Measurements from ENCODE around the gene TRIM65.

The TRIM65 gene

DNA sequence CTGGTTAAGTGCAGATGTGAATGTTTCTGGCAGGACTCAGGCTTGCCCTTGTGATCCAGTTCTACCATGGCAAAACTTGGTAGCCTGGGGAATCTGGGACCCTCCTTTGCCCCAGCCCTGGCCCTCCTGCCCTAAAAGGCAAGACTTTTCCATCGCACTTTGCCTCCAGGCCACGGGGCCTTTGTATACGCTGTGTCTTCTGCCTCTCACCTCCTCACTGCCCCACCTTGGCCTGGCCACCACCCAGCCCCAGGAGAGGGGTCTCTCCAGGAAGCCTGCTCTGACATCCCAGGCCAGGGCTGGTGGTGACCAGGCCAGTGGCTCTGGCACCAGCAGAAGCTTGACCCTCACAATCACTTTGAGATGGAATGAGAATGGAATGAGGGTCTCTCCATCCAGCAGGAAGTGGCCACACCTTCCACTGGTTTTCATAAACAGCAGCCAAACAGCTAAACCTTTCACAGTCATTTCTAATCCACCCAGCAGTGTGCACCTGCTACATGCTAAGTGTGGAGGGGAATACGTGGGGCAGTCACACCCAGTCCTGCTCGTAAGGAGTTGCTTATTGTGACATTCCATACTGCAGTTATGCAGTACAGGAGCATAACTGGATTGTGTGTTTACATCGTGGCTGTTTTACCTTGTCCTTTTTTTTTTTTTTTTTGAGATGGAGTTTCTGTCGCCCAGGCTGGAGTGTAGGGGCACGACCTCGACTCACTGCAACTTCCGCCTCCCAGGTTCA lies 9.6 kb upstream of the TRIM65 start:
- TF ChIP-seq, protein P1, sequence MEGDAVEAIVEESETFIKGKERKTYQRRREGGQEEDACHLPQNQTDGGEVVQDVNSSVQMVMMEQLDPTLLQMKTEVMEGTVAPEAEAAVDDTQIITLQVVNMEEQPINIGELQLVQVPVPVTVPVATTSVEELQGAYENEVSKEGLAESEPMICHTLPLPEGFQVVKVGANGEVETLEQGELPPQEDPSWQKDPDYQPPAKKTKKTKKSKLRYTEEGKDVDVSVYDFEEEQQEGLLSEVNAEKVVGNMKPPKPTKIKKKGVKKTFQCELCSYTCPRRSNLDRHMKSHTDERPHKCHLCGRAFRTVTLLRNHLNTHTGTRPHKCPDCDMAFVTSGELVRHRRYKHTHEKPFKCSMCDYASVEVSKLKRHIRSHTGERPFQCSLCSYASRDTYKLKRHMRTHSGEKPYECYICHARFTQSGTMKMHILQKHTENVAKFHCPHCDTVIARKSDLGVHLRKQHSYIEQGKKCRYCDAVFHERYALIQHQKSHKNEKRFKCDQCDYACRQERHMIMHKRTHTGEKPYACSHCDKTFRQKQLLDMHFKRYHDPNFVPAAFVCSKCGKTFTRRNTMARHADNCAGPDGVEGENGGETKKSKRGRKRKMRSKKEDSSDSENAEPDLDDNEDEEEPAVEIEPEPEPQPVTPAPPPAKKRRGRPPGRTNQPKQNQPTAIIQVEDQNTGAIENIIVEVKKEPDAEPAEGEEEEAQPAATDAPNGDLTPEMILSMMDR (IDR thresholded peaks at IDR 0.05) = no peak

DNA sequence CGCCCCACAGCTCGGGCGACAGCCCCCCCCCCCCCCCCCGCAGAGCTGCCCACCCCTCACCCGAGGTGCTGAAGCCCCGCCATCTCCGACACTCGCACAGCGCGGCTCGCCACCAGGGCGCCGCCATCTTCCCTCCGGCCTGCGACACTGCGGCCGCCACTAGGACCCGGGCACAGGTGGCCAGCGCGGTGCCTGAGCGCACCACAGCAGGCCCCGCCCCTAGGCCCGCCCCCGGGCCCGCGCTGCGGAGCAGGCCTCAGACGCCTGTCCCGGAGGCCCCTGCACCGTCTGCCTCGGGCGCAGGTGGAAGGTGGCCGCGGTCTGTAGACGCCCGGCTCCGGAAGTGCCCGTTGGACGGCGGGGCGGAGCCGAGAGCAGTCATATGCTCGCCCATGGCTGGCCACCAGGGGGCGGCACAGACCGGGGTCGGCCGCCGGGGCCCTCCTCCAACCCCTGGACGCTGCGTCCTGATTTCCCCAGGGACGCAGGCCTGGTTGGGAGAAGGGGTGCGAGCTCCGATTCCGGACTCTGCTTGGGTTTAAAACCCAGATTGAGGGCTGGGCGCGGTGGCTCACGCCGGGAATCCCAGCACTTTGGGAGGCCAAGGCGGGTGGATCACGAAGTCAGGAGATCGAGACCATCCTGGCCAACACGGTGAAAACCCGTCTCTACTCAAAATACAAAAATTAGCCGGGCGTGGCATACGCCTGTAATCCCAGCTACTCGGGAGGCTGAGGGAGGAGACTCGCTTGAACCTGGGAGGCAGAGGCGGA lies 8.2 kb upstream of the TRIM65 start, which contains the start of gene MRPL38:
Gene MRPL38, minus strand, starts transcription at position 136 of the 773 bp plus-strand sequence. Its CDS starts 9 bp downstream, at position 127.
- TF ChIP-seq, protein P1 (IDR thresholded peaks at IDR 0.05) = peak; percentile 96

DNA sequence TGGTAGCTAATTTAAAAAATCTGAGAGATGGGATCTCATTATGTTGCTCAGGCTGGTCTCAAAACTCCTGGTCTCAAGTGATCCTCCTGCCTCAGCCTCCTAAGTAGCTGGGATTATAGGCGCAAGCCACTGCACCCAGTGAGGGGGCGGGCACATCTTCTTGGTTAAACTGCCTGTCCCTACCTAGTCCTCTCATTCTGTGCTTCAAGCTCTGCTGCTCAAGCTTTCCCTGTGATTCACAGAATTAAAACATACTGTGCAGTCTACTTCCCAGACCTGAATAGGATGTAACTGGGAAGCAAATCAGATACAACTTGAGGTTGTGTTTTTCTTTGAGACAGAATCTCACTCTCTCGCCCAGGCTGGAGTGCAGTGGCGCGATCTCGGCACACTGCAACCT lies 5.7 kb upstream of the TRIM65 start:
- TF ChIP-seq, protein P1 (IDR thresholded peaks at IDR 0.05) = no peak

DNA sequence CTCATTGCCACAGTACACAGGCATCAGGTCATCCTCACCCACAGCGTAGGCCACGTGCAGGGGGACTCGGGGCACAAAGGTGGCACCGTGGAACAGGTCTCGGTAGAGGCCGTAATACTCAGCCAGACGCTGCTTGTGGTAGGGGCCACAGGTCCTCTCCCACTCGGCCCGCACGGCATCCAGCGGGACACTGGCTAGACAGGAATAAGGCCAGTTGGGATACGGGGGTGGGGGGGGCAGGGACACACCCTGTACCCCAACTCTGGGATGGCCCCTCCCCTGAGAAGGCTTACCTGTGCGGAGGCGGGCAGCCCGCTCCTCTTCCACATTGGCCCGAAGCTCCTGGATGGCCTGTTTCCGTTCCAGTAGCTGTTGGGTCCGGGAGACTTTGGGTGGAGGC lies 5.0 kb upstream of the TRIM65 start:
- TF ChIP-seq, protein P1 (IDR thresholded peaks at IDR 0.05) = no peak

DNA sequence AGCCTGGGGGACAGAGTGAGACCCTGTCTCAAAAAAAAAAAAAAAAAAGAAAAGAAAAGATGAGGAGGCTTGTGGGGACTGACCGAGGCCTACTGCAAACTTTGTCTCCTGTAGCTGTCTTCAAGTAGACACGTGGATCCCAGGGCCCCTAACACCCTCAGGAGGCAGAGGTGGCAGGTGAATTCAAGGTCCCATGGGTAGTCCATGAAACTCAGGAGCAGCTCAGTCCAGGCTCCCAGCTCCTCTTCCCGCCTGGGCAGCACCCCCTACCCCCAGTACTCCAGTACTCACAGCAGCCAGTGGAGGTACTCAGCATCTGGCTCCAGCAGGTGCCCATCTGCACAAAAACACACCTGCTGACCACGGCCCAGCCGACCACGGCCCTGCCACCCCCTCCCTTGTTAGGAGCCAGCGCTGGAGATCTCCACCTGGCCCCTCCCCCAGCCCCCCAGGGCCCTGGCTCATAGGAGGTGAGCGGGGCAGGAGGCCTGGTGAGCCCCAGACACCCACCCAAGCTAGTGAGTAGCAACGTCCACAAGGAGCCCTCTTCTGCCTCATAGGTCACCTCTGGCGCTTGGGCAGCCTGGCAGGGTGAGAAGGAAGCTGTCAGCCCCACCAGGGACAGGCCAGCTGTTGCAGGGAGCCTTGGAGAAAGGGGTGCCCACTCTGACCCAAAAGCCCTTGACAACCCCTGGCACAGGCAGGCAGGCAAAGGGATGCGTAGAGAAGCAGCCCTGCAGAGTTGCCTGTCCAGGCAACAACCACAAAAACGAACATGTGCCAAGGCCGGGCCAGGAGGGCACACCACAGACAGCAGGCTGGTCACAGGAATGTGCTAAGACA lies 4.2 kb upstream of the TRIM65 start:
- TF ChIP-seq, protein P1 (IDR thresholded peaks at IDR 0.05) = no peak

DNA sequence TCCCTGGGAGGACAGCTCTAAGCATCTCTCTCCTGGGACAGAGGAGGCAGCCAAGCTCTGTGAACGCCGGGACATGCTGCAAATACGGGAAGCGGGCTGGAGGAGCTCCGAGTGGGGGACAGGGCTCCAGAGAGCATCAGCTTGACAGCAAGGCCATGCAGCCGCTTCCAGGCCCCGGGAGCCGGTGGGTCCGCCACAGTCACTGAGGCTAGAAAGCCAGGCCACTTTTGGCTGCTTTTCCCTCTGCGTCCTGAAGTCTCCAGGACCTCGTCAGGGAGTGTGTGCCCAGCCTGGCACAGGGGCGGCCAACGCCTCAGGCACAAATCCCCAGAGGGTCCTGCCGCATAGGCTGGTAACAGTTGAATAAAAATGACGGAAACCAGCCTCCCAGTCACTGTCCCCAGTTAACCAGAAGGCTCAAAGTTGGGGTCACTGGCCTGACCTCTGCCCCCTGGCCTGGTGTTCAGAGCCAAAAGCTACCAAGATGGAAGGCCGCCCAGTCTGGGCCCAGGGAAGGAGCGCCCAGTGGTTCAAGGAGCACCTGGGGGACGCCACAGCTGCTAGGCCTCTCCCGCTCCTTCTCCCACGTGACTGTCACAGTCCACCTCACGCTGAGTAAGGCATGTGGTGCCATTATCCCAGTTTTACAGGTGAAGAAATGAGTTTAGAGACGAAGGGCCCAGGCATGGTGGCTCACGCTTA lies 3.2 kb upstream of the TRIM65 start:
- TF ChIP-seq, protein P1 (IDR thresholded peaks at IDR 0.05) = no peak

DNA sequence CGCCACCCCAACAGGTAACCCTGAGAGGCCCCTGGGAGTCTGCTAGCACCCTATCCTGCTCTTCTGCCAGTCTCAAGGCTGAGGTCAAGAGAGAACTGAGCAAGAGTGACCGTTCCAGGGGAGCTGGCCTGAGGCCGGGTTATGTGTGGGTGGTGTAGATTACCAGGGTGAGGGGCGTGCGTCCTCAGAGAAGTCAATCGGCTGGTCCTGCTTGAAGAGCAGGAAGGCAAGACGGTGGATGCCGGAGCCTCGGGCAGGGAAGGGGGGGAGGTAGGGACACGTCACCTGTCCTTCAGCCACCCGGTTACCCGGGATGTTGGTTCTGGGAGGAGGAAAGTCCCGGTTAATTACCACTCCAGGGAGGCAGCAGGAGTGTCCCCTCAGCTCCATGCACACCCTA lies 2.6 kb upstream of the TRIM65 start:
- TF ChIP-seq, protein P1 (IDR thresholded peaks at IDR 0.05) = no peak

Data from LNCAP (cell line).